ENCODE results near the gene MAN1B1.
"Not testable (repeated sequence)": the region's sequence is repeated elsewhere in the genome, so short reads cannot be mapped to it uniquely, and the experiment has no call there.

MAN1B1 gene

GRCh38 chr9:137118092-137118603, 31.4 kb downstream of the MAN1B1 start:
- H3K27ac ChIP-seq (ENCODE audit: insufficient read depth, low read length, poor library complexity, severe bottlenecking); H3K9me3 ChIP-seq (ENCODE audit: control insufficient read depth, low read length); DNase-seq; H3K27me3 ChIP-seq (replicated peaks; ENCODE audit: control insufficient read depth, insufficient read depth, low read length, poor library complexity, severe bottlenecking); H3K4me3 ChIP-seq (ENCODE audit: insufficient read depth, low read depth, low read length, poor library complexity, severe bottlenecking); H3K36me3 ChIP-seq (ENCODE audit: control insufficient read depth, insufficient read depth, low read length): not testable (repeated sequence)
- peaks cover 14% of the 10 kb centered on the region for H3K4me1 ChIP-seq (ENCODE audit: control insufficient read depth, insufficient read depth, low read length, poor library complexity, severe bottlenecking)

- DNase-seq; H3K4me1 ChIP-seq (ENCODE audit: control insufficient read depth, insufficient read depth, low read length, poor library complexity, severe bottlenecking); H3K9me3 ChIP-seq (ENCODE audit: control insufficient read depth, low read length); H3K27ac ChIP-seq (ENCODE audit: insufficient read depth, low read length, poor library complexity, severe bottlenecking); H3K27me3 ChIP-seq (replicated peaks; ENCODE audit: control insufficient read depth, insufficient read depth, low read length, poor library complexity, severe bottlenecking); H3K4me3 ChIP-seq (ENCODE audit: insufficient read depth, low read depth, low read length, poor library complexity, severe bottlenecking); H3K36me3 ChIP-seq (ENCODE audit: control insufficient read depth, insufficient read depth, low read length): not testable (repeated sequence)
Observed at GRCh38 chr9:137121927-137122795, 35.4 kb downstream of the MAN1B1 start.

- not testable (repeated sequence) for H3K9me3 ChIP-seq (ENCODE audit: control insufficient read depth, low read length); H3K36me3 ChIP-seq (ENCODE audit: control insufficient read depth, insufficient read depth, low read length); H3K4me3 ChIP-seq (ENCODE audit: insufficient read depth, low read depth, low read length, poor library complexity, severe bottlenecking); DNase-seq; H3K27ac ChIP-seq (ENCODE audit: insufficient read depth, low read length, poor library complexity, severe bottlenecking); H3K27me3 ChIP-seq (replicated peaks; ENCODE audit: control insufficient read depth, insufficient read depth, low read length, poor library complexity, severe bottlenecking)
- H3K4me1 ChIP-seq (ENCODE audit: control insufficient read depth, insufficient read depth, low read length, poor library complexity, severe bottlenecking): peaks cover 12% of the 10 kb centered on the region
Observed at GRCh38 chr9:137122796-137123467, 36.1 kb downstream of the MAN1B1 start.

GRCh38 chr9:137123468-137123837, 36.7 kb downstream of the MAN1B1 start:
- no peak overlapping the region for H3K27ac ChIP-seq (ENCODE audit: insufficient read depth, low read length, poor library complexity, severe bottlenecking)
- peaks cover 17% of the 10 kb centered on the region for H3K4me1 ChIP-seq (ENCODE audit: control insufficient read depth, insufficient read depth, low read length, poor library complexity, severe bottlenecking)
- no peak for DNase-seq
- H3K27me3 ChIP-seq (replicated peaks; ENCODE audit: control insufficient read depth, insufficient read depth, low read length, poor library complexity, severe bottlenecking): no peaks in the 10 kb centered on the region
- H3K9me3 ChIP-seq (ENCODE audit: control insufficient read depth, low read length): no peaks in the 10 kb centered on the region
- H3K4me3 ChIP-seq (ENCODE audit: insufficient read depth, low read depth, low read length, poor library complexity, severe bottlenecking): no peak overlapping the region
- no peaks in the 10 kb centered on the region for H3K36me3 ChIP-seq (ENCODE audit: control insufficient read depth, insufficient read depth, low read length)

GRCh38 chr9:137123952-137124462, 37.2 kb downstream of the MAN1B1 start:
- not testable (repeated sequence) for DNase-seq; H3K27ac ChIP-seq (ENCODE audit: insufficient read depth, low read length, poor library complexity, severe bottlenecking); H3K9me3 ChIP-seq (ENCODE audit: control insufficient read depth, low read length); H3K36me3 ChIP-seq (ENCODE audit: control insufficient read depth, insufficient read depth, low read length); H3K27me3 ChIP-seq (replicated peaks; ENCODE audit: control insufficient read depth, insufficient read depth, low read length, poor library complexity, severe bottlenecking); H3K4me3 ChIP-seq (ENCODE audit: insufficient read depth, low read depth, low read length, poor library complexity, severe bottlenecking)
- peaks cover 23% of the 10 kb centered on the region for H3K4me1 ChIP-seq (ENCODE audit: control insufficient read depth, insufficient read depth, low read length, poor library complexity, severe bottlenecking)

GRCh38 chr9:137126786-137127185, 40.0 kb downstream of the MAN1B1 start:
- H3K27ac ChIP-seq (ENCODE audit: insufficient read depth, low read length, poor library complexity, severe bottlenecking): peak overlapping the region; percentile 77
- H3K4me3 ChIP-seq (ENCODE audit: insufficient read depth, low read depth, low read length, poor library complexity, severe bottlenecking): peak overlapping the region; percentile 60
- peaks cover 13% of the 10 kb centered on the region for H3K9me3 ChIP-seq (ENCODE audit: control insufficient read depth, low read length)
- no peaks in the 10 kb centered on the region for H3K27me3 ChIP-seq (replicated peaks; ENCODE audit: control insufficient read depth, insufficient read depth, low read length, poor library complexity, severe bottlenecking)
- no peaks in the 10 kb centered on the region for H3K36me3 ChIP-seq (ENCODE audit: control insufficient read depth, insufficient read depth, low read length)
- DNase-seq: no peak
- peaks cover 28% of the 10 kb centered on the region for H3K4me1 ChIP-seq (ENCODE audit: control insufficient read depth, insufficient read depth, low read length, poor library complexity, severe bottlenecking)

- Histone ChIP-seq H3K9me3 (ENCODE audit: control insufficient read depth, low read length) (peaks cover 13% of the 10 kb centered on the region), H3K4me3 (ENCODE audit: insufficient read depth, low read depth, low read length, poor library complexity, severe bottlenecking) (peak overlapping the region; percentile 60), H3K4me1 (ENCODE audit: control insufficient read depth, insufficient read depth, low read length, poor library complexity, severe bottlenecking) (peaks cover 28% of the 10 kb centered on the region), H3K36me3 (ENCODE audit: control insufficient read depth, insufficient read depth, low read length) (no peaks in the 10 kb centered on the region), H3K27me3 (replicated peaks; ENCODE audit: control insufficient read depth, insufficient read depth, low read length, poor library complexity, severe bottlenecking) (no peaks in the 10 kb centered on the region), H3K27ac (ENCODE audit: insufficient read depth, low read length, poor library complexity, severe bottlenecking) (peak overlapping the region; percentile 77)
- peak in 1 of 3 donors; percentile 34 for DNase-seq
Observed at GRCh38 chr9:137127301-137128157, 40.7 kb downstream of the MAN1B1 start.

GRCh38 chr9:137128158-137128861, 41.5 kb downstream of the MAN1B1 start:
- DNase-seq: no peak
- Histone ChIP-seq H3K4me1 (ENCODE audit: control insufficient read depth, insufficient read depth, low read length, poor library complexity, severe bottlenecking) (peaks cover 28% of the 10 kb centered on the region), H3K4me3 (ENCODE audit: insufficient read depth, low read depth, low read length, poor library complexity, severe bottlenecking) (peak overlapping the region; percentile 60), H3K27ac (ENCODE audit: insufficient read depth, low read length, poor library complexity, severe bottlenecking) (peak overlapping the region; percentile 77), H3K36me3 (ENCODE audit: control insufficient read depth, insufficient read depth, low read length) (no peaks in the 10 kb centered on the region), H3K27me3 (replicated peaks; ENCODE audit: control insufficient read depth, insufficient read depth, low read length, poor library complexity, severe bottlenecking) (no peaks in the 10 kb centered on the region), H3K9me3 (ENCODE audit: control insufficient read depth, low read length) (peaks cover 13% of the 10 kb centered on the region)

- H3K27me3 ChIP-seq (replicated peaks; ENCODE audit: control insufficient read depth, insufficient read depth, low read length, poor library complexity, severe bottlenecking): no peaks in the 10 kb centered on the region
- no peaks in the 10 kb centered on the region for H3K36me3 ChIP-seq (ENCODE audit: control insufficient read depth, insufficient read depth, low read length)
- H3K27ac ChIP-seq (ENCODE audit: insufficient read depth, low read length, poor library complexity, severe bottlenecking): peak overlapping the region; percentile 77
- DNase-seq: no peak
- peaks cover 13% of the 10 kb centered on the region for H3K9me3 ChIP-seq (ENCODE audit: control insufficient read depth, low read length)
- peak overlapping the region; percentile 60 for H3K4me3 ChIP-seq (ENCODE audit: insufficient read depth, low read depth, low read length, poor library complexity, severe bottlenecking)
- H3K4me1 ChIP-seq (ENCODE audit: control insufficient read depth, insufficient read depth, low read length, poor library complexity, severe bottlenecking): peaks cover 28% of the 10 kb centered on the region
Observed at GRCh38 chr9:137128862-137129455, 42.2 kb downstream of the MAN1B1 start.

Measured in effector memory CD4-positive, alpha-beta T cell (primary cell).